GM12892 (cell line): ENCODE measurements around the gene RALGPS1.

Experiments used
- POLR2A ChIP-seq: IDR thresholded peaks from 2 replicates; pipeline ENCODE4 v1.6.1; 2011; ENCODE audit warnings: low read depth, low read length, control low read depth
- POLR2AphosphoS5 ChIP-seq: IDR thresholded peaks from 2 replicates; pipeline ENCODE4 v1.6.1; 2011; ENCODE audit warnings: low read depth, low read length, control low read depth
- TAF1 ChIP-seq: IDR thresholded peaks from 2 replicates; pipeline ENCODE4 v1.6.1; 2011; ENCODE audit warnings: low read depth, mild to moderate bottlenecking, control low read depth, low read length, borderline replicate concordance

DNA sequence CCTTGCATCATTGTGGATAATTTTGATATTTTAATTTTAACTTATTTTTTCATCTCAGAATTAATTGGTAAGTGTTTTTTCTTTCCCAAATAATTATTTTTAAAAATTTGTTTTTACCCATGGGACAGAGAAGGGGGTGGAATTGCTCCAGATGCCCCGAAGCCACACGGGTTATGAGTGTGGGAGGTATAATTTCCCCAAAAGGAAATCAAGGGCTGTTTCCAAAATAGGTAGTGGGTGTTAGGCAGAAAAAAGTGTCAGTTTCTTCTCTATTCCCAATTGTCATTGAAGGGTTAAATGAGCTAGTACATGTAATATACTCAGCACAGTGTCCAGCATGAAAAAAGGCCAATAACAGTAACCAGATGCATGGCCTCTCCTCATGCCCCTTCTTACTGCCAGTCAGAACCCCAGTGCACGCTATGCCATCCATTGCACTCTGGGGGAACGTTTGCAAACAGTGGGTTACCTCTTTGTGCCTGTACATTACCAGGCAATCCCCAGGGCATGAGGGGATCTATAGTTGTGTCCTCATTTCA is 244.3 kb downstream of the RALGPS1 start:
- no peak for TF ChIP-seq POLR2A
- TF ChIP-seq POLR2AphosphoS5 = no peak
- TF ChIP-seq TAF1 = no peak
